Epithelial cell of proximal tubule (primary cell): ENCODE data around the gene MPP2. TPM values are rescaled to one million over a fixed set of nuclear protein-coding genes. Genes with fewer than 3 reads are reported as not detected.

Source experiments
- DNase-seq: peaks from one replicate; pipeline ENCODE4 v3.0.0-alpha.2; 2011; ENCODE audit warnings: low read depth
- H3K4me3 ChIP-seq: 2 replicates; pipeline ENCODE4 v1.5.1; 2011; ENCODE audit warnings: low read depth, mild to moderate bottlenecking, low read length
- CTCF ChIP-seq: conservative IDR thresholded peaks from 2 replicates; pipeline ENCODE4 v1.5.1; 2012; ENCODE audit warnings: low read depth, mild to moderate bottlenecking, low read length
- total RNA-seq: library from RNA; depleted of rRNA; stranded (reverse); fragments of >200 nt; gene quantifications from 2 replicates; pipeline ENCODE4 v1.2.3, GENCODE V29; 2015

Gene MPP2
- total RNA-seq: 2.5 and 14.1 TPM in 2 replicates

- no peak for DNase-seq
- TF ChIP-seq CTCF: no peak
- H3K4me3 ChIP-seq: peak within 1 kb of the TSS; percentile 55
These were observed at the start of gene MPP2 for GRCh38 chr17:43907425-43907981. MPP2 (minus strand) TSS chr17:43907536; CDS start chr17:43904460, 3,076 bp downstream.

GRCh38 chr17:43956222-43956621 lies 48.9 kb upstream of the MPP2 start:
- no peak for TF ChIP-seq CTCF
- H3K4me3 ChIP-seq: no peak overlapping the region
- no peak for DNase-seq

- TF ChIP-seq CTCF: no peak
- no peak within 1 kb of the TSS for H3K4me3 ChIP-seq
- no peak for DNase-seq
These were observed 46.4 kb upstream of the MPP2 start, which contains the start of gene PYY for GRCh38 chr17:43953746-43954145. PYY (minus strand) TSS chr17:43953940; CDS start chr17:43953483, 457 bp downstream.

DNA sequence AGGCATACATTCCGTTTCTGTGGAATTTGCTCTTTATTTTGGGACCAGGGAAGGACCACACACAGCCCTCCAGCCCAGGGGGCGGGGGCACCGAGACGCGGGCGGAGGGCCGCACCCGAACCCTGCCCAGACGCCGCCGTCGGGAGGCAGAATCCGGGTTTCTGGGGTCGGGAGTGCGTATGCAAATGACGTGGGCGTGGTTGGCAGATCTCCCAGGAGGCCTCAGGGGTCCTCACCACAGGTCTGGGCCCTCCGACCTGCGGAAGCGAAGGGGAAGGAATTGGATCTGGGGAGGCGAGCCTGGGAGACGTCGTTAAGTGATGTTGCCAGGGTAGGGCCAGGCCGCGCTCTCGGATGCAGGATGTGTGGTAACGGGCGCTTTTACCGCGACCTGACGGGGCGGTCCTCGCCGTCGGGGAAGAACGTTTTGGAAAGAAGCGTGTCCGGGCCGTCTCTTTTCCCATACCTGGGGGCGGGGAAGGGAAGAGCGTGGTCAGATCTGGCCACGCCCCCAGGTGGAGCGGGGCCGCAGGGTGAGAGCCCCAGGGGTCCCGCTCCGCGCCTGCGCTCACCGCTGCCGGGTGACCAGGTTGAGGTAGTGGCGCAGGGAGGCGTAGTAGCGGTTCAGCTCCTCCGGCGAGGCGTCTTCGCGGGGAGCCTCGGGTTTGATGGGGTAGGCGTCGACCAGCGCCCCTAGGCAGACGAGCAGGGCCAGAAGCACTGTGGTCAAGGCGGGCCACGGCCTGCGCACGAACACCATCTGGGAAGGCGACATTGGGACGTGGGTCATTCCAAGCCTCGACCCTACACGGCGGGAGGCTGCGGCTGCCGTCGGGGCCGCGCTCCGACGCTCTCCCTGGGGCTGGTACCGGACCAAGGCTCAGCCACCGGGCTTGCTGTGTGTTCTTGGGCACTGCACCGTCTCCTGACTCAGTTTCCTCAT lies 45.7 kb upstream of the MPP2 start:
- no peak for TF ChIP-seq CTCF
- no peak overlapping the region for H3K4me3 ChIP-seq
- no peak for DNase-seq

DNA sequence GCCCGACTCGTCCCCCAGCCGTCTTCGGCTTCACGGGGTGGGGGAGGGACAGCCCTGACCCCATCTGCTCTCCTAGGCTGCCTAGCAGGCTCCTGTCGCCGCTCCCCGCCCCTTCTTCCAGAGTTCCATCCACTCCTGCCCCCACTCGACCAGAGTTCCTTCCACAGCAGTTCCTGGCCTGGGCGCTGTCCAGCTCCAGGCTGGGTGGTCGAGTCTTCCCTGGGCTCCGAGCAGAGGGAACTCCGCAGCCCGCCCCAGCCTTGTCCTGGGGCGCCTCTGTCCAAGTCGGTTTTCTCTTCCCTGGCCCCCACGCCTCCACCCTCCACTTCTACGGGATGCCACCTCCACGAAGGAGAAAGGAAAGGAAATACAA lies 45.0 kb upstream of the MPP2 start:
- no peak for DNase-seq
- TF ChIP-seq CTCF: no peak
- H3K4me3 ChIP-seq: no peak overlapping the region

- no peak overlapping the region for H3K4me3 ChIP-seq
- DNase-seq: no peak
These were observed 44.4 kb upstream of the MPP2 start for GRCh38 chr17:43951750-43952149.

More at GRCh38 chr17:43951750-43952149, 44.4 kb upstream of the MPP2 start:
- no peak for TF ChIP-seq CTCF
